GM21528 (cell line): ENCODE measurements around the gene ANKS1A.
"Not testable (repeated sequence)": the region's sequence is repeated elsewhere in the genome, so short reads cannot be mapped to it uniquely, and the experiment has no call there.

Experiments used
- ATAC-seq: cut with Tn5 transposase; IDR thresholded peaks from one replicate; pipeline ENCODE4 v1.9.1; 2021; ENCODE audit warnings: mild to moderate bottlenecking, moderate library complexity; ENCODE audit not compliant: unreplicated experiment, low FRiP score

The ANKS1A gene

GRCh38 chr6:35089935-35090505 is 201.0 kb downstream of the ANKS1A start:
- no peak for ATAC-seq

GRCh38 chr6:35090734-35091133 is 201.7 kb downstream of the ANKS1A start:
- ATAC-seq, result no peak

GRCh38 chr6:35091346-35092083 is 202.5 kb downstream of the ANKS1A start:
- ATAC-seq, result no peak

- no peak for ATAC-seq
Observed at GRCh38 chr6:35092362-35093117, 203.5 kb downstream of the ANKS1A start.

GRCh38 chr6:35093118-35093445 is 204.0 kb downstream of the ANKS1A start:
- ATAC-seq, result no peak

GRCh38 chr6:35093783-35094182 is 204.7 kb downstream of the ANKS1A start:
- no peak for ATAC-seq

GRCh38 chr6:35094183-35094582 is 205.1 kb downstream of the ANKS1A start:
- ATAC-seq, result no peak

- ATAC-seq, result no peak
Observed at GRCh38 chr6:35096129-35096862, 207.2 kb downstream of the ANKS1A start.

- no peak for ATAC-seq
Observed at GRCh38 chr6:35099116-35099515, 210.1 kb downstream of the ANKS1A start.

- ATAC-seq, result no peak
Observed at GRCh38 chr6:35105078-35105477, 216.0 kb downstream of the ANKS1A start.

- ATAC-seq, result not testable (repeated sequence)
Observed at GRCh38 chr6:35106061-35106460, 217.0 kb downstream of the ANKS1A start.

- ATAC-seq, result not testable (repeated sequence)
Observed at GRCh38 chr6:35107208-35107607, 218.2 kb downstream of the ANKS1A start.

GRCh38 chr6:35107761-35108160 is 218.7 kb downstream of the ANKS1A start:
- not testable (repeated sequence) for ATAC-seq

- no peak for ATAC-seq
Observed at GRCh38 chr6:35108309-35108885, 219.3 kb downstream of the ANKS1A start.

GRCh38 chr6:35120746-35121145 is 231.7 kb downstream of the ANKS1A start:
- ATAC-seq, result no peak

GRCh38 chr6:35124356-35124755 is 235.3 kb downstream of the ANKS1A start:
- ATAC-seq, result no peak

- no peak for ATAC-seq
Observed at GRCh38 chr6:35128042-35128441, 239.0 kb downstream of the ANKS1A start.

- no peak for ATAC-seq
Observed at GRCh38 chr6:35128496-35128895, 239.4 kb downstream of the ANKS1A start.

- ATAC-seq, result no peak
Observed at GRCh38 chr6:35136185-35136584, 247.1 kb downstream of the ANKS1A start.

GRCh38 chr6:35138191-35138590 is 249.1 kb downstream of the ANKS1A start:
- not testable (repeated sequence) for ATAC-seq

GRCh38 chr6:35139470-35139869 is 250.4 kb downstream of the ANKS1A start:
- ATAC-seq, result no peak
